Body of pancreas (tissue), 4 donors: ENCODE data around the gene GPR27.

ENCODE experiments used
- POLR2A ChIP-seq, 3 donors: fragments of 450-650 bp; IDR thresholded peaks; one replicate each; pipeline ENCODE4 v1.6.1; 2016; ENCODE audit warnings: antibody characterized with exemption in 3 of 3, mild to moderate bottlenecking in 2 of 3
- TF ChIP-seq, protein P1 (sequence below), 7 experiments: fragments of 450-650 bp in 4 of 7; fragments of 200-600 bp in 3 of 7; sonication (generic) in 3 of 7; IDR thresholded peaks; one replicate each; pipeline ENCODE4 v1.5.1; 2016 to 2019; ENCODE audit warnings: antibody characterized with exemption in 7 of 7

DNA sequence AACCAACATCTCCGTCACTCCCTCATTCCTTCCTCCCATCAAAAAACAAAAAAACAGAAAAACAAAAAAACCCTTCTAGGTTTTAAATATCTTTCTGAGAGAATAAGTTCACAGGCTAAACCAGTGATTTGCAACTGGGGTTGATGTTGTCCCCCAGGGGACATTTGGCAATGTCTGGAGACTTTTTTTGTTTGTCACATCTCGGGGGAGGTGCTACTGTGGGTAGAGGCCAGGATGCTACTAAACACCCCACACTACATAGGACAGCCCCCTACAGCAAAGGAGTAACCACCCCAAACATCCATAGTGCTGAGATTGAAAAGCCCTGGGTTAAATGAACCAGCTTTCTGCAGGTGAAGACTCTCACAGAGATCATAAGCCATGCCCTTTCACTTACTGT, 48.3 kb downstream of the GPR27 start:
- TF ChIP-seq, protein P1, sequence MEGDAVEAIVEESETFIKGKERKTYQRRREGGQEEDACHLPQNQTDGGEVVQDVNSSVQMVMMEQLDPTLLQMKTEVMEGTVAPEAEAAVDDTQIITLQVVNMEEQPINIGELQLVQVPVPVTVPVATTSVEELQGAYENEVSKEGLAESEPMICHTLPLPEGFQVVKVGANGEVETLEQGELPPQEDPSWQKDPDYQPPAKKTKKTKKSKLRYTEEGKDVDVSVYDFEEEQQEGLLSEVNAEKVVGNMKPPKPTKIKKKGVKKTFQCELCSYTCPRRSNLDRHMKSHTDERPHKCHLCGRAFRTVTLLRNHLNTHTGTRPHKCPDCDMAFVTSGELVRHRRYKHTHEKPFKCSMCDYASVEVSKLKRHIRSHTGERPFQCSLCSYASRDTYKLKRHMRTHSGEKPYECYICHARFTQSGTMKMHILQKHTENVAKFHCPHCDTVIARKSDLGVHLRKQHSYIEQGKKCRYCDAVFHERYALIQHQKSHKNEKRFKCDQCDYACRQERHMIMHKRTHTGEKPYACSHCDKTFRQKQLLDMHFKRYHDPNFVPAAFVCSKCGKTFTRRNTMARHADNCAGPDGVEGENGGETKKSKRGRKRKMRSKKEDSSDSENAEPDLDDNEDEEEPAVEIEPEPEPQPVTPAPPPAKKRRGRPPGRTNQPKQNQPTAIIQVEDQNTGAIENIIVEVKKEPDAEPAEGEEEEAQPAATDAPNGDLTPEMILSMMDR (IDR thresholded peaks at IDR 0.05), result no peak
- no peak for TF ChIP-seq POLR2A (IDR thresholded peaks at IDR 0.05)
